A549 (cell line): Measurements from ENCODE around the gene EAF2. TPM values are rescaled to one million over a fixed set of nuclear protein-coding genes. Genes with fewer than 3 reads are reported as not detected.
A peak's percentile ranks its signal among the peaks of the same experiment; 100 is the strongest.

Experiments used
- ATAC-seq, 2 experiments: fragments of 200-7000 bp in 1 of 2; fragments of >200 bp in 1 of 2; cut with Nextera tagmentation in 1 of 2; cut with Tn5 transposase in 1 of 2; 3 replicates each; pipeline versions ENCODE4 v1.8.0 to v1.9.1; 2018 to 2020; ENCODE audit warnings: mild to moderate bottlenecking in 1 of 2, moderate library complexity in 1 of 2
- CTCF ChIA-PET: fragments of 300-600 bp; sonication (Branson Sonifier 250); formaldehyde crosslinking; extraction: SDS; loops from one replicate; lab custom pipeline; 2021; ENCODE audit warnings: antibody characterized with exemption, inconsistent platforms; lab: Yijun Ruan, JAX
- POLR2A ChIA-PET: fragments of 350-600 bp; formaldehyde crosslinking; extraction: SDS; loops from one replicate; lab custom pipeline; 2021; ENCODE audit warnings: antibody characterized with exemption, inconsistent platforms; lab: Yijun Ruan, JAX
- DNase-seq, 2 experiments: peaks; one replicate each; pipeline versions ENCODE4 v3.0.0 to v3.0.0-alpha.2; 2011 to 2016; ENCODE audit warnings: low read depth in 1 of 2, low spot score in 1 of 2
- FAIRE-seq: peaks from 2 replicates; lab custom pipeline; 2011; peaks lifted over from hg19 to GRCh38; lab: Jason Lieb, UNC
- H3K27ac ChIP-seq, 2 experiments: fragments of >200 bp; sonication (Bioruptor Twin); formaldehyde crosslinking; 3 replicates each; pipeline ENCODE4 v1.5.1; 2016 to 2017
- H3K4me1 ChIP-seq: fragments of >200 bp; sonication (Bioruptor Twin); formaldehyde crosslinking; 3 replicates; pipeline ENCODE4 v1.6.1; 2016
- H3K4me2 ChIP-seq: fragments of >200 bp; sonication (Bioruptor Twin); formaldehyde crosslinking; 3 replicates; pipeline ENCODE4 v1.6.1; 2016
- H3K4me3 ChIP-seq: fragments of >200 bp; sonication (Bioruptor Twin); formaldehyde crosslinking; 3 replicates; pipeline ENCODE4 v1.5.1; 2016
- H3K9me3 ChIP-seq: fragments of >200 bp; sonication (Bioruptor Twin); formaldehyde crosslinking; 3 replicates; pipeline ENCODE4 v1.6.1; 2016
- BCL3 ChIP-seq: fragments of >200 bp; sonication (Bioruptor Twin); formaldehyde crosslinking; IDR thresholded peaks from 3 replicates; pipeline ENCODE4 v1.6.1; 2016
- CBX2 ChIP-seq: fragments of 200-600 bp; sonication (generic); IDR thresholded peaks from 2 replicates; pipeline ENCODE4 v1.6.1; 2016; ENCODE audit warnings: low read depth, mild to moderate bottlenecking, borderline replicate concordance
- CEBPB ChIP-seq, 2 experiments: fragments of >200 bp in 1 of 2; sonication (Bioruptor Twin) in 1 of 2; formaldehyde crosslinking in 1 of 2; IDR thresholded peaks; 2 replicates each; pipeline ENCODE4 v1.6.1; 2012 to 2016
- CHD2 ChIP-seq: fragments of 150-350 bp; IDR thresholded peaks from 2 replicates; pipeline ENCODE4 v1.6.1; 2014; ENCODE audit warnings: low read length; ENCODE audit not compliant: partially characterized antibody
- EHF ChIP-seq: fragments of 250-450 bp; sonication (Bioruptor Pico); IDR thresholded peaks from 2 replicates; pipeline ENCODE4 v1.5.0; 2020; ENCODE audit warnings: mild to moderate bottlenecking
- EP300 ChIP-seq, 2 experiments: fragments of >200 bp; sonication (Bioruptor Twin); formaldehyde crosslinking; IDR thresholded peaks; 2 replicates in 1 of 2; 3 replicates in 1 of 2; pipeline ENCODE4 v1.6.1; 2016 to 2017
- ESRRA ChIP-seq: fragments of 150-350 bp; IDR thresholded peaks from 2 replicates; pipeline ENCODE4 v1.6.1; 2014; ENCODE audit warnings: mild to moderate bottlenecking, low read length, borderline replicate concordance
- FOSB ChIP-seq: fragments of 250-450 bp; sonication (Bioruptor Pico); IDR thresholded peaks from 2 replicates; pipeline ENCODE4 v1.5.0; 2020; ENCODE audit warnings: mild to moderate bottlenecking, moderate library complexity
- GATA3 ChIP-seq: IDR thresholded peaks from 2 replicates; pipeline ENCODE4 v1.6.1; 2012; ENCODE audit warnings: borderline replicate concordance
- HDAC2 ChIP-seq: fragments of 200-600 bp; sonication (generic); IDR thresholded peaks from 2 replicates; pipeline ENCODE4 v1.6.1; 2016
- HOXB13 ChIP-seq: fragments of 250-450 bp; sonication (Bioruptor Pico); IDR thresholded peaks from 2 replicates; pipeline ENCODE4 v1.5.0; 2020; ENCODE audit warnings: low read depth, mild to moderate bottlenecking, moderate library complexity
- JUN ChIP-seq, 2 experiments: fragments of >200 bp; sonication (Bioruptor Twin); formaldehyde crosslinking; IDR thresholded peaks; 2 replicates in 1 of 2; 3 replicates in 1 of 2; pipeline ENCODE4 v1.6.1; 2016 to 2017
- MAFK ChIP-seq: fragments of 450-650 bp; IDR thresholded peaks from 2 replicates; pipeline ENCODE4 v1.6.1; 2014; ENCODE audit not compliant: partially characterized antibody
- MAX ChIP-seq: IDR thresholded peaks from 2 replicates; pipeline ENCODE4 v1.6.1; 2012
- NR3C1 ChIP-seq: fragments of >200 bp; sonication (Bioruptor Twin); formaldehyde crosslinking; IDR thresholded peaks from 3 replicates; pipeline ENCODE4 v1.6.1; 2017
- PBX3 ChIP-seq: IDR thresholded peaks from 2 replicates; pipeline ENCODE4 v1.6.1; 2012
- PHF8 ChIP-seq: fragments of 200-600 bp; sonication (generic); IDR thresholded peaks from 2 replicates; pipeline ENCODE4 v1.6.1; 2016; ENCODE audit warnings: low read depth, mild to moderate bottlenecking, antibody characterized with exemption, moderate library complexity, borderline replicate concordance
- POLR2A ChIP-seq: IDR thresholded peaks from 2 replicates; pipeline ENCODE4 v1.6.1; 2012; ENCODE audit warnings: mild to moderate bottlenecking, low read length
- POLR2AphosphoS2 ChIP-seq: conservative IDR thresholded peaks from 2 replicates; pipeline ENCODE4 v1.6.1; 2012; ENCODE audit warnings: low read length, improper control_type of control experiment, inconsistent platforms
- RAD21 ChIP-seq, 2 experiments: fragments of >200 bp in 1 of 2; sonication (Bioruptor Twin) in 1 of 2; formaldehyde crosslinking in 1 of 2; IDR thresholded peaks in 1 of 2; conservative IDR thresholded peaks in 1 of 2; 2 replicates in 1 of 2; 3 replicates in 1 of 2; pipeline ENCODE4 v1.6.1; 2012 to 2018; ENCODE audit warnings: inconsistent platforms in 1 of 2
- RARB ChIP-seq: fragments of 250-450 bp; sonication (Bioruptor Pico); IDR thresholded peaks from 2 replicates; pipeline ENCODE4 v1.8.0; 2021; ENCODE audit warnings: mild to moderate bottlenecking, moderate library complexity
- SREBF2 ChIP-seq: fragments of 450-650 bp; IDR thresholded peaks from 2 replicates; pipeline ENCODE4 v1.6.1; 2014; ENCODE audit warnings: mild to moderate bottlenecking, moderate library complexity
- TFCP2L1 ChIP-seq: fragments of 250-450 bp; sonication (Bioruptor Pico); IDR thresholded peaks from 2 replicates; pipeline ENCODE4 v1.5.0; 2021; ENCODE audit warnings: mild to moderate bottlenecking
- ZFP36 ChIP-seq: fragments of 450-650 bp; IDR thresholded peaks from 2 replicates; pipeline ENCODE4 v1.6.1; 2014; ENCODE audit warnings: borderline replicate concordance; ENCODE audit not compliant: partially characterized antibody
- WGBS: methylation state at CpG from one replicate; pipeline ENCODE4 v1.1.6; 2017; ENCODE audit errors: missing lambda C conversion rate; 5-methylcytosine and 5-hydroxymethylcytosine counted together
- polyA minus RNA-seq: library from RNA; depleted of rRNA, polyadenylated mRNA; stranded (reverse); fragments of >200 nt; gene quantifications from 2 replicates; pipeline ENCODE4 v1.2.3, GENCODE V29; 2011; rRNA and poly(A)+ RNA removed
- polyA plus RNA-seq, 4 experiments: library from polyadenylated mRNA; depleted of rRNA in 3 of 4; stranded (reverse); fragments of >200 nt; fragmentation: RNase III in 1 of 4; extraction: RNeasy Plus Mini Kit Qiagen cat#74134 plus additional on column Dnase treatment in 1 of 4; gene quantifications; 2 replicates in 3 of 4; 3 replicates in 1 of 4; pipeline ENCODE4 v1.2.3, GENCODE V29; 2011 to 2017
- TF ChIP-seq, protein P1 (sequence below): fragments of >200 bp; sonication (Bioruptor Twin); formaldehyde crosslinking; IDR thresholded peaks from 3 replicates; pipeline ENCODE4 v1.5.1; 2016
- TF ChIP-seq, protein P2 (sequence below): fragments of 200-600 bp; sonication (generic); IDR thresholded peaks from 2 replicates; pipeline ENCODE4 v1.6.1; 2016; ENCODE audit warnings: antibody characterized with exemption, mild to moderate bottlenecking, moderate library complexity
- TF ChIP-seq, protein P3 (sequence below): fragments of 250-450 bp; sonication (Bioruptor Pico); IDR thresholded peaks from 2 replicates; pipeline ENCODE4 v1.5.0; 2021; ENCODE audit warnings: mild to moderate bottlenecking, moderate library complexity, borderline replicate concordance
- TF ChIP-seq, protein P4 (sequence below): fragments of 250-450 bp; sonication (Bioruptor Pico); IDR thresholded peaks from 2 replicates; pipeline ENCODE4 v1.5.0; 2020; ENCODE audit warnings: low read depth, mild to moderate bottlenecking, moderate library complexity

The EAF2 gene
- polyA plus RNA-seq (2011; rRNA removed) (6.1 and 7.4 TPM in 2 replicates), polyA plus RNA-seq (2017; fragmentation: RNase III; extraction: RNeasy Plus Mini Kit Qiagen cat#74134 plus additional on column Dnase treatment) (3.6 to 4.3 TPM (median 4.1 TPM) in 3 replicates), polyA minus RNA-seq (1.6 and 1.9 TPM in 2 replicates)
- polyA plus RNA-seq (2012; cell fraction: cytosol; rRNA removed): 2.9 and 4.2 TPM in 2 replicates
- 0.99 and 1.0 TPM in 2 replicates for polyA plus RNA-seq (2012; cell fraction: nucleus; rRNA removed)

DNA sequence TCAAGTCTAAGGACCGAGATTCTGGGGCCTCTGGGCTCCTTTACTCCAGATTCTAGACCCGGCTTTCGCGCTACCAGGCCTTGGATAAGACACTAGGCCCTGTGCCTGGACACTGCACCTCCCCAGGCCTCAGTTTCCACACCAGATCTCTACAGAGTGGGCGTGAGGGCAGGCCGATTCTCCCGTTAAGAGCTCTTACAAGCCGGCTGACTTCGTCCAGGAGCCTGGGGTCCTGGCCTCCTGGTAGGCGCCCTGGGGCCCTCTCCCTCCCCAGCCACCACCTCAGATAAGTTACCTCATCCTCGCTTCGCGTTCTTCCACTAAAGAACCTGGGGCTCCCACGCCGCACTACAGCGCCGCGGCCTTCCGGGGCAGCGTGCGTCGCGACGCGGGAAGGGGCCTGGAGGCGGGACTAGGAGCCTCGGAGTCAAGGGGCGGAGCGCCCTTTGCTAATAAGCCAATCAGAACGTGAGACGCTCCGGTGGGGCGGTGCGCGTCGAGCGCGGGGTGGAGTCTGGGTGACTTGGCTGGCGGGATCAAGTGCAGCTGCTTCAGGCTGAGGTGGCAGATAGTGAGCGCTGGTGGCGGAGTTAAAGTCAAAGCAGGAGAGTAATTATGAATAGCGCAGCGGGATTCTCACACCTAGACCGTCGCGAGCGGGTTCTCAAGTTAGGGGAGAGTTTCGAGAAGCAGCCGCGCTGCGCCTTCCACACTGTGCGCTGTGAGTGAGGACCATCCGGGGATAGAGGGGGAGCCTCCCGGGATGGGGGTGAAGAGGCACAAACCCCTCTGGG, at the start of gene EAF2, which contains the start of gene IQCB1:
Gene EAF2, plus strand, starts transcription at position 539 of the 794 bp plus-strand sequence. Its CDS starts 77 bp downstream, at position 616.
Gene IQCB1, minus strand, starts transcription at position 390 of the 794 bp plus-strand sequence. CDS start 6,100 bp downstream, outside the sequence.
- ChIA-PET POLR2A (interaction anchor here (1.0 to 1.6 kb wide), 2 partner anchors 9 to 30 kb away, joined by 3 read pairs; no protein-coding TSS in a partner anchor), CTCF (no interaction called here)
- ATAC-seq (peak; percentile 99 to 100), DNase-seq (peak; percentile 97), FAIRE-seq (no peak)
- no peaks in the 10 kb centered on the region for H3K9me3 ChIP-seq
- peak within 1 kb of the TSS; percentile 82 to 88 for H3K27ac ChIP-seq
- H3K4me2 ChIP-seq: peak within 1 kb of the TSS; percentile 92
- 1% methylated on average over 27 of the region's 54 CpGs for WGBS
- H3K4me3 ChIP-seq: peak within 1 kb of the TSS; percentile 76
- peaks cover 12% of the 10 kb centered on the region; the same call in 2 of the 3 replicates for H3K4me1 ChIP-seq
- TF ChIP-seq, protein P1, sequence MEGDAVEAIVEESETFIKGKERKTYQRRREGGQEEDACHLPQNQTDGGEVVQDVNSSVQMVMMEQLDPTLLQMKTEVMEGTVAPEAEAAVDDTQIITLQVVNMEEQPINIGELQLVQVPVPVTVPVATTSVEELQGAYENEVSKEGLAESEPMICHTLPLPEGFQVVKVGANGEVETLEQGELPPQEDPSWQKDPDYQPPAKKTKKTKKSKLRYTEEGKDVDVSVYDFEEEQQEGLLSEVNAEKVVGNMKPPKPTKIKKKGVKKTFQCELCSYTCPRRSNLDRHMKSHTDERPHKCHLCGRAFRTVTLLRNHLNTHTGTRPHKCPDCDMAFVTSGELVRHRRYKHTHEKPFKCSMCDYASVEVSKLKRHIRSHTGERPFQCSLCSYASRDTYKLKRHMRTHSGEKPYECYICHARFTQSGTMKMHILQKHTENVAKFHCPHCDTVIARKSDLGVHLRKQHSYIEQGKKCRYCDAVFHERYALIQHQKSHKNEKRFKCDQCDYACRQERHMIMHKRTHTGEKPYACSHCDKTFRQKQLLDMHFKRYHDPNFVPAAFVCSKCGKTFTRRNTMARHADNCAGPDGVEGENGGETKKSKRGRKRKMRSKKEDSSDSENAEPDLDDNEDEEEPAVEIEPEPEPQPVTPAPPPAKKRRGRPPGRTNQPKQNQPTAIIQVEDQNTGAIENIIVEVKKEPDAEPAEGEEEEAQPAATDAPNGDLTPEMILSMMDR: no peak
- TF ChIP-seq CEBPB (IDR thresholded peaks at IDR 0.05) (no peak), PBX3 (no peak), EP300 (IDR thresholded peaks at IDR 0.05) (no peak), GATA3 (no peak), RAD21 (conservative IDR thresholded peaks at IDR 0.05 in 1 of 2, IDR thresholded peaks at IDR 0.05 in 1 of 2) (no peak), FOSB (no peak), ZFP36 (no peak), NR3C1 (no peak), TFCP2L1 (CRISPR knock-in tag) (no peak), BCL3 (peak; percentile 59; the same call in 1 of the 3 replicates), POLR2A (peak; percentile 69), ESRRA (no peak), HDAC2 (no peak), CHD2 (no peak), EHF (CRISPR knock-in tag) (no peak), RARB (CRISPR knock-in tag) (peak; percentile 47; the same call in 1 of the 2 replicates), PHF8 (peak; percentile 90), POLR2AphosphoS2 (no peak), MAFK (peak; percentile 65), JUN (IDR thresholded peaks at IDR 0.05) (peak in 1 of 2 experiments; percentile 59; a peak in 2 of 5 replicates), SREBF2 (no peak), HOXB13 (no peak), MAX (peak; percentile 95), CBX2 (no peak)
- TF ChIP-seq, protein P2, sequence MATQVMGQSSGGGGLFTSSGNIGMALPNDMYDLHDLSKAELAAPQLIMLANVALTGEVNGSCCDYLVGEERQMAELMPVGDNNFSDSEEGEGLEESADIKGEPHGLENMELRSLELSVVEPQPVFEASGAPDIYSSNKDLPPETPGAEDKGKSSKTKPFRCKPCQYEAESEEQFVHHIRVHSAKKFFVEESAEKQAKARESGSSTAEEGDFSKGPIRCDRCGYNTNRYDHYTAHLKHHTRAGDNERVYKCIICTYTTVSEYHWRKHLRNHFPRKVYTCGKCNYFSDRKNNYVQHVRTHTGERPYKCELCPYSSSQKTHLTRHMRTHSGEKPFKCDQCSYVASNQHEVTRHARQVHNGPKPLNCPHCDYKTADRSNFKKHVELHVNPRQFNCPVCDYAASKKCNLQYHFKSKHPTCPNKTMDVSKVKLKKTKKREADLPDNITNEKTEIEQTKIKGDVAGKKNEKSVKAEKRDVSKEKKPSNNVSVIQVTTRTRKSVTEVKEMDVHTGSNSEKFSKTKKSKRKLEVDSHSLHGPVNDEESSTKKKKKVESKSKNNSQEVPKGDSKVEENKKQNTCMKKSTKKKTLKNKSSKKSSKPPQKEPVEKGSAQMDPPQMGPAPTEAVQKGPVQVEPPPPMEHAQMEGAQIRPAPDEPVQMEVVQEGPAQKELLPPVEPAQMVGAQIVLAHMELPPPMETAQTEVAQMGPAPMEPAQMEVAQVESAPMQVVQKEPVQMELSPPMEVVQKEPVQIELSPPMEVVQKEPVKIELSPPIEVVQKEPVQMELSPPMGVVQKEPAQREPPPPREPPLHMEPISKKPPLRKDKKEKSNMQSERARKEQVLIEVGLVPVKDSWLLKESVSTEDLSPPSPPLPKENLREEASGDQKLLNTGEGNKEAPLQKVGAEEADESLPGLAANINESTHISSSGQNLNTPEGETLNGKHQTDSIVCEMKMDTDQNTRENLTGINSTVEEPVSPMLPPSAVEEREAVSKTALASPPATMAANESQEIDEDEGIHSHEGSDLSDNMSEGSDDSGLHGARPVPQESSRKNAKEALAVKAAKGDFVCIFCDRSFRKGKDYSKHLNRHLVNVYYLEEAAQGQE: no peak
- TF ChIP-seq, protein P3, sequence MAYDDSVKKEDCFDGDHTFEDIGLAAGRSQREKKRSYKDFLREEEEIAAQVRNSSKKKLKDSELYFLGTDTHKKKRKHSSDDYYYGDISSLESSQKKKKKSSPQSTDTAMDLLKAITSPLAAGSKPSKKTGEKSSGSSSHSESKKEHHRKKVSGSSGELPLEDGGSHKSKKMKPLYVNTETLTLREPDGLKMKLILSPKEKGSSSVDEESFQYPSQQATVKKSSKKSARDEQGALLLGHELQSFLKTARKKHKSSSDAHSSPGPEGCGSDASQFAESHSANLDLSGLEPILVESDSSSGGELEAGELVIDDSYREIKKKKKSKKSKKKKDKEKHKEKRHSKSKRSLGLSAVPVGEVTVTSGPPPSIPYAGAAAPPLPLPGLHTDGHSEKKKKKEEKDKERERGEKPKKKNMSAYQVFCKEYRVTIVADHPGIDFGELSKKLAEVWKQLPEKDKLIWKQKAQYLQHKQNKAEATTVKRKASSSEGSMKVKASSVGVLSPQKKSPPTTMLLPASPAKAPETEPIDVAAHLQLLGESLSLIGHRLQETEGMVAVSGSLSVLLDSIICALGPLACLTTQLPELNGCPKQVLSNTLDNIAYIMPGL (CRISPR knock-in tag): no peak
- TF ChIP-seq, protein P4, sequence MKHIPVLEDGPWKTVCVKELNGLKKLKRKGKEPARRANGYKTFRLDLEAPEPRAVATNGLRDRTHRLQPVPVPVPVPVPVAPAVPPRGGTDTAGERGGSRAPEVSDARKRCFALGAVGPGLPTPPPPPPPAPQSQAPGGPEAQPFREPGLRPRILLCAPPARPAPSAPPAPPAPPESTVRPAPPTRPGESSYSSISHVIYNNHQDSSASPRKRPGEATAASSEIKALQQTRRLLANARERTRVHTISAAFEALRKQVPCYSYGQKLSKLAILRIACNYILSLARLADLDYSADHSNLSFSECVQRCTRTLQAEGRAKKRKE (CRISPR knock-in tag): no peak
